Measurements from ENCODE around the gene GALNT18. TPM values are rescaled to one million over a fixed set of nuclear protein-coding genes. Genes with fewer than 3 reads are reported as not detected.
"Not testable (repeated sequence)": the region's sequence is repeated elsewhere in the genome, so short reads cannot be mapped to it uniquely, and the experiment has no call there.

GALNT18 gene
- total RNA-seq, 1 experiment from 2014 or later: 0.18 TPM

GRCh38 chr11:11389238-11389637 lies 232.6 kb downstream of the GALNT18 start:
- DNase-seq (ENCODE audit: low spot score): peak; percentile 54

- no peak for DNase-seq (ENCODE audit: low spot score)
Measured at GRCh38 chr11:11387622-11388305, 234.0 kb downstream of the GALNT18 start.

- DNase-seq (ENCODE audit: low spot score): no peak
Measured at GRCh38 chr11:11387207-11387606, 234.6 kb downstream of the GALNT18 start.

- DNase-seq (ENCODE audit: low spot score): no peak
Measured at GRCh38 chr11:11384829-11385228, 237.0 kb downstream of the GALNT18 start.

- DNase-seq (ENCODE audit: low spot score): no peak
Measured at GRCh38 chr11:11383995-11384394, 237.8 kb downstream of the GALNT18 start.

GRCh38 chr11:11382858-11383532 lies 238.8 kb downstream of the GALNT18 start:
- no peak for DNase-seq (ENCODE audit: low spot score)

- DNase-seq (ENCODE audit: low spot score): no peak
Measured at GRCh38 chr11:11381471-11382105, 240.2 kb downstream of the GALNT18 start.

- no peak for DNase-seq (ENCODE audit: low spot score)
Measured at GRCh38 chr11:11380883-11381282, 240.9 kb downstream of the GALNT18 start.

GRCh38 chr11:11380340-11380739 lies 241.5 kb downstream of the GALNT18 start:
- DNase-seq (ENCODE audit: low spot score): no peak

- DNase-seq (ENCODE audit: low spot score): no peak
Measured at GRCh38 chr11:11379661-11380060, 242.1 kb downstream of the GALNT18 start.

- no peak for DNase-seq (ENCODE audit: low spot score)
Measured at GRCh38 chr11:11378184-11378940, 243.4 kb downstream of the GALNT18 start.

GRCh38 chr11:11374358-11375148 lies 247.3 kb downstream of the GALNT18 start:
- no peak for DNase-seq (ENCODE audit: low spot score)

GRCh38 chr11:11373934-11374333 lies 247.9 kb downstream of the GALNT18 start:
- no peak for DNase-seq (ENCODE audit: low spot score)

- no peak for DNase-seq (ENCODE audit: low spot score)
Measured at GRCh38 chr11:11372461-11372860, 249.3 kb downstream of the GALNT18 start.

GRCh38 chr11:11370962-11371303 lies 250.9 kb downstream of the GALNT18 start:
- DNase-seq (ENCODE audit: low spot score): no peak

GRCh38 chr11:11370255-11370961 lies 251.4 kb downstream of the GALNT18 start:
- no peak for DNase-seq (ENCODE audit: low spot score)

- peak; percentile 10 for DNase-seq (ENCODE audit: low spot score)
Measured at GRCh38 chr11:11366793-11367192, 255.0 kb downstream of the GALNT18 start.

- no peak for DNase-seq (ENCODE audit: low spot score)
Measured at GRCh38 chr11:11363674-11364073, 258.1 kb downstream of the GALNT18 start.

GRCh38 chr11:11359611-11360010 lies 262.2 kb downstream of the GALNT18 start:
- no peak for DNase-seq (ENCODE audit: low spot score)

- no peak for DNase-seq (ENCODE audit: low spot score)
Measured at GRCh38 chr11:11356842-11357241, 265.0 kb downstream of the GALNT18 start.

- DNase-seq (ENCODE audit: low spot score): not testable (repeated sequence)
Measured at GRCh38 chr11:11352878-11353277, 268.9 kb downstream of the GALNT18 start, which contains the start of gene CSNK2A3. CSNK2A3 (minus strand) TSS chr11:11353250; CDS start chr11:11353119, 131 bp downstream.
